ENCODE measurements around the gene WFDC2.

WFDC2 gene

DNA sequence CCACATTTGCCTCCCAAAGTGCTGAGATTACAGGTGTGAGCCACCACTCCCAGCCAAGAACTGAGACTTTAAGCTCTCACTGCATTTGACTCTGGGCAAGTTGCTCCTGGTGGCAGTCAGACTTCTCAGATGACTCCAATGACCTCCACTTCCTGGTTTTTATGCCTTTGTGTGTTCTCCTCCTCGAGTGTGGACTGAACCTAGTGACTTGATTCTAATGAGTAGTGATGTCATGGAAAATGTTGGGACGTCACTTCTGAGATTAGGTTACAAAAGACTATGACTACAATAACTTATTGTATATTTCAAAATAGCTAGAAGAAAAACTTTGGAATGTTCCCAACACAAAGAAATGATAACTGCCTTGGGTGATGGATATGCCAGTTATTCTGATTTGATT, 33.9 kb downstream of the WFDC2 start:
- Histone ChIP-seq H3K27ac (ENCODE audit: insufficient read depth in 1 of 2, low read depth in 1 of 2, low read length in 2 of 2, poor library complexity in 1 of 2, severe bottlenecking in 2 of 2) (no peak overlapping the region), H3K9me3 (ENCODE audit: control extremely low read depth in 1 of 5, control insufficient read depth in 4 of 5, insufficient read depth in 2 of 5, low read depth in 1 of 5, low read length in 4 of 5) (no peaks in the 10 kb centered on the region), H3K4me1 (ENCODE audit: control extremely low read depth in 1 of 4, control insufficient read depth in 4 of 4, insufficient read depth in 4 of 4, low read length in 3 of 4) (no peaks in the 10 kb centered on the region), H3K36me3 (ENCODE audit: control insufficient read depth in 4 of 4, insufficient read depth in 4 of 4, low read length in 3 of 4) (no peaks in the 10 kb centered on the region), H3K4me3 (ENCODE audit: control insufficient read depth in 1 of 7, extremely low read depth in 1 of 7, insufficient read depth in 4 of 7, low read depth in 2 of 7, low read length in 6 of 7) (no peak overlapping the region), H3K27me3 (replicated peaks in 2 of 5; ENCODE audit: control insufficient read depth in 4 of 5, insufficient read depth in 5 of 5, low read length in 4 of 5) (peaks cover 6 to 33% (median 8%) of the 10 kb centered on the region in 5 experiments)
- ChIA-PET POLR2A (no interaction called here), CTCF (no interaction called here)
- no CpG with 5 or more reads among the region's 2 CpGs for WGBS (ENCODE audit: insufficient coverage)
- no peak for DNase-seq

DNA sequence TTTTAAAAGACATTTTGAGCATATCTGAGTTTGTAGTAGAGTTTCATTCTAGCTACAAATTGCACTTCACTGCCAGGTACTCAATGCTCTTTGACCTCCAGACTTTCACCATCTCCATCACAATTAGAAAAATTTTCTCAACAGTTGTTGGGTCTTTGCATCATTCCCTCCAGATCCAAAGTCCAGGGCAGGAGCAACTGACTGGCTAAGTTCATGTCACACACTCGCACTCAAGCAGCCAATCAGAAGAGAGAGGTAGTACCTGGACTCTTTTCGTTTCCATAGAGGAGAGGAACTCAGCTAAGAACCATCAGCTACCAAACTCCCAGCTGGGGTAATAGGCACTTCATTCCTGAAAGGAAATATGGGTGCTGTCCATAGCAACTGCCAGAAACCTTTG, 36.8 kb downstream of the WFDC2 start:
- Histone ChIP-seq H3K9me3 (ENCODE audit: control extremely low read depth in 1 of 5, control insufficient read depth in 4 of 5, insufficient read depth in 2 of 5, low read depth in 1 of 5, low read length in 4 of 5) (no peaks in the 10 kb centered on the region), H3K4me1 (ENCODE audit: control extremely low read depth in 1 of 4, control insufficient read depth in 4 of 4, insufficient read depth in 4 of 4, low read length in 3 of 4) (no peaks in the 10 kb centered on the region), H3K4me3 (ENCODE audit: control insufficient read depth in 1 of 7, extremely low read depth in 1 of 7, insufficient read depth in 4 of 7, low read depth in 2 of 7, low read length in 6 of 7) (no peak overlapping the region), H3K27ac (ENCODE audit: insufficient read depth in 1 of 2, low read depth in 1 of 2, low read length in 2 of 2, poor library complexity in 1 of 2, severe bottlenecking in 2 of 2) (no peak overlapping the region), H3K36me3 (ENCODE audit: control insufficient read depth in 4 of 4, insufficient read depth in 4 of 4, low read length in 3 of 4) (no peaks in the 10 kb centered on the region), H3K27me3 (replicated peaks in 2 of 5; ENCODE audit: control insufficient read depth in 4 of 5, insufficient read depth in 5 of 5, low read length in 4 of 5) (peaks cover 0 to 23% (median 9%) of the 10 kb centered on the region in 5 experiments)
- WGBS (ENCODE audit: insufficient coverage): 100% methylated on average over 2 of the region's 2 CpGs
- DNase-seq: no peak
- ChIA-PET CTCF (no interaction called here), POLR2A (no interaction called here)

DNA sequence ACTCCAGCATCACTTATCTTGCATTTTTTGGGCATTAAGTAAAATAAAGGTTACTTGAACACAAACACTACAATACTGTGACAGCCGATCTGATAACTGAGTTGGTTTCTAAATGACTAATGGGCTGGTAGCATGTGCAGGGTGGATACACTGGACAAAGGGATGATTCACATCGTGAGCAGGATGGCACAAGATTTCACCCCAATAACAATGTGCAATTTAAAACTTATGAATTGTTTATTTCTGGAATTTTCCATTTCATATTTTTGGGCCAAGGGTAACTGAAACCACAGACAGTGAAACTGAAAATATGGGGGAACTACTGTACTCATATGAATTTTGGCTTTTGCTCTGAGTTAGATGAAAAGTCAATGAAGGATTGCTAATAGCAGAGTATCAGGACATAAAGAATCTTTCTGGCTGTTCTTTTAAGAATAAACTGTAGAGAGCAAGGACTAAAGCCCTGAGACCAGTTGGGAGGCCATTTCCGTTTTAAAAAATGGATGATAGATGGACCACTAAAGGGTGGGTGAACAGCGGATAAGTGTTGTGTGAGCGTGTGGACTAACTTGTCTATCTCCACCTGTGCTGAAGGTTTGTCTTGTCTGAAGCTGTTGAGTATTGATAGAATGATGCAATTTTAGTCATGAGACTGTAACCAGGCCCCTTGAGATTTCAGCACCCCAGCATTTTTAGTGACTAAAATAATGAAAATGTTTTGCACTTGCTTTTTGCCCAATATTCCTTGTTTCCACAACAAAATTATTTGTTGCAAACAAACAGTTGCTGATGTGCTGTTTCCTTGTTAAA, 37.7 kb downstream of the WFDC2 start:
- Histone ChIP-seq H3K36me3 (ENCODE audit: control insufficient read depth in 4 of 4, insufficient read depth in 4 of 4, low read length in 3 of 4) (no peaks in the 10 kb centered on the region), H3K4me1 (ENCODE audit: control extremely low read depth in 1 of 4, control insufficient read depth in 4 of 4, insufficient read depth in 4 of 4, low read length in 3 of 4) (no peaks in the 10 kb centered on the region), H3K9me3 (ENCODE audit: control extremely low read depth in 1 of 5, control insufficient read depth in 4 of 5, insufficient read depth in 2 of 5, low read depth in 1 of 5, low read length in 4 of 5) (no peaks in the 10 kb centered on the region), H3K4me3 (ENCODE audit: control insufficient read depth in 1 of 7, extremely low read depth in 1 of 7, insufficient read depth in 4 of 7, low read depth in 2 of 7, low read length in 6 of 7) (no peak overlapping the region), H3K27ac (ENCODE audit: insufficient read depth in 1 of 2, low read depth in 1 of 2, low read length in 2 of 2, poor library complexity in 1 of 2, severe bottlenecking in 2 of 2) (no peak overlapping the region), H3K27me3 (replicated peaks in 2 of 5; ENCODE audit: control insufficient read depth in 4 of 5, insufficient read depth in 5 of 5, low read length in 4 of 5) (peaks cover 0 to 19% (median 9%) of the 10 kb centered on the region in 5 experiments)
- POLR2A ChIA-PET: no interaction called here
- CTCF ChIA-PET: no interaction called here
- 100% methylated on average over 3 of the region's 5 CpGs for WGBS (ENCODE audit: insufficient coverage)
- no peak for DNase-seq

DNA sequence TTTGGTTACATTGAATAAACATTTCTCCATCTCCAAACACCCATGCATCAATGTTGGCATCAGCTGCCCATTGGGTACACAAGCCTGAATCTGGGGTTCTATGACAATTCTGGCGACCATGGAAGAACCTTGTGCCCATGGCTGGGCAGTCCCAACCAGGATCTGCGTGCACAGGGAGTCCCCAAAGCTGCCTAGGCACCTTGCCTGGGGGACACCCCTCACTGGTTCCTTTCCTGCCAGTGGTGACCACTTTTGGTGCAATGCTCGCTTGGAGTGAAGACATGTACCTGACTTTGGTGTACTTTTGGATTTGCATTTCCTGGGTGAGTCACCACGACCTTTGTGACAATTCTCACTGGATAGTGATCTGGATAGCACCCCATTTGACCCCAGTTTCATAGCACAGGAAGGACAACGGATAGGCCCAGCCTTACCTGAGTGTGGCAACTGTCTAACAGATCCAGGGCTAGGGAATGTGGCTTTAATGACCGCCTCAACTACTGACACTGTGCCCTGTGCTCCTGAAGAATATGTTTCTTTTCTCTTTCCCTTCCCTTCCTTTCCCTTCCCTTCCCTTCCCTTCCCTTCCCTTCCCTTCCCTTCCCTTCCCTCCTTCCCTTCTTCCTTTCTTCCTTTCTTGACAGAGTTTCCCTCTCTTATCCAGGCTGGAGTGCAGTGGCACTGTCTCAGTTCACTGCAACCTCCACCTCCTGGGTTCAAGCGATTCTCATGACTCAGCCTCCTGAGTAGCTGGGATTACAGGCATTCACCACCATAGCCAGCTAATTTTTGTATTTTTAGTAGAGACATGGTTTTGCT, 38.7 kb downstream of the WFDC2 start:
- H3K9me3 ChIP-seq (ENCODE audit: control extremely low read depth in 1 of 5, control insufficient read depth in 4 of 5, insufficient read depth in 2 of 5, low read depth in 1 of 5, low read length in 4 of 5): no peaks in the 10 kb centered on the region
- H3K27ac ChIP-seq (ENCODE audit: insufficient read depth in 1 of 2, low read depth in 1 of 2, low read length in 2 of 2, poor library complexity in 1 of 2, severe bottlenecking in 2 of 2): no peak overlapping the region
- no peak for DNase-seq
- H3K36me3 ChIP-seq (ENCODE audit: control insufficient read depth in 4 of 4, insufficient read depth in 4 of 4, low read length in 3 of 4): no peaks in the 10 kb centered on the region
- H3K4me1 ChIP-seq (ENCODE audit: control extremely low read depth in 1 of 4, control insufficient read depth in 4 of 4, insufficient read depth in 4 of 4, low read length in 3 of 4): no peaks in the 10 kb centered on the region
- H3K4me3 ChIP-seq (ENCODE audit: control insufficient read depth in 1 of 7, extremely low read depth in 1 of 7, insufficient read depth in 4 of 7, low read depth in 2 of 7, low read length in 6 of 7): no peak overlapping the region
- peaks cover 0 to 12% (median 10%) of the 10 kb centered on the region in 5 experiments for H3K27me3 ChIP-seq (replicated peaks in 2 of 5; ENCODE audit: control insufficient read depth in 4 of 5, insufficient read depth in 5 of 5, low read length in 4 of 5)
- WGBS (ENCODE audit: insufficient coverage): 91% methylated on average over 6 of the region's 7 CpGs
- POLR2A ChIA-PET: no interaction called here
- CTCF ChIA-PET: no interaction called here

DNA sequence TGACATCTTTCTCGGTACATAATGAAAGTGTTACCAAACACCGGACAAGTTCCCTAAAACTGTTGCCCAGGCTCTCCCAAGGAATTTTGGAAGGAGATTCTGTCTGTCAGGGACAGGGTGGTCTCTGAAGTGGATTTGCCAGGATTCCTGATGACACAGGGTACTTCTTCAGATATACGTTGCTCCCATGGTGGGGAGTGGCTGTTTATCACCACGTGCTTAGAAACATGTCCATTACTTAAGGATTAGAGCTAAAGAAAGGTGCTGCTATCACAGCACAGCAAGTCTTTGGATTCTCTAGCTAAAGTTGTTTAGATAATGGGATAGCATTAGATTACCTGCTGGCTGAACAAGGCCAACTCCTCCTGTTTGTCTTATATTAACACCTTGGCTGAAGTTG, 39.5 kb downstream of the WFDC2 start:
- H3K9me3 ChIP-seq (ENCODE audit: control extremely low read depth in 1 of 5, control insufficient read depth in 4 of 5, insufficient read depth in 2 of 5, low read depth in 1 of 5, low read length in 4 of 5): no peaks in the 10 kb centered on the region
- peaks cover 3 to 16% (median 10%) of the 10 kb centered on the region in 5 experiments for H3K27me3 ChIP-seq (replicated peaks in 2 of 5; ENCODE audit: control insufficient read depth in 4 of 5, insufficient read depth in 5 of 5, low read length in 4 of 5)
- WGBS (ENCODE audit: insufficient coverage): 94% methylated on average over 4 of the region's 4 CpGs
- no peak for DNase-seq
- ChIA-PET POLR2A (no interaction called here), CTCF (no interaction called here)
- H3K4me3 ChIP-seq (ENCODE audit: control insufficient read depth in 1 of 7, extremely low read depth in 1 of 7, insufficient read depth in 4 of 7, low read depth in 2 of 7, low read length in 6 of 7): no peak overlapping the region
- no peak overlapping the region for H3K27ac ChIP-seq (ENCODE audit: insufficient read depth in 1 of 2, low read depth in 1 of 2, low read length in 2 of 2, poor library complexity in 1 of 2, severe bottlenecking in 2 of 2)
- H3K4me1 ChIP-seq (ENCODE audit: control extremely low read depth in 1 of 4, control insufficient read depth in 4 of 4, insufficient read depth in 4 of 4, low read length in 3 of 4): no peaks in the 10 kb centered on the region
- no peaks in the 10 kb centered on the region for H3K36me3 ChIP-seq (ENCODE audit: control insufficient read depth in 4 of 4, insufficient read depth in 4 of 4, low read length in 3 of 4)

DNA sequence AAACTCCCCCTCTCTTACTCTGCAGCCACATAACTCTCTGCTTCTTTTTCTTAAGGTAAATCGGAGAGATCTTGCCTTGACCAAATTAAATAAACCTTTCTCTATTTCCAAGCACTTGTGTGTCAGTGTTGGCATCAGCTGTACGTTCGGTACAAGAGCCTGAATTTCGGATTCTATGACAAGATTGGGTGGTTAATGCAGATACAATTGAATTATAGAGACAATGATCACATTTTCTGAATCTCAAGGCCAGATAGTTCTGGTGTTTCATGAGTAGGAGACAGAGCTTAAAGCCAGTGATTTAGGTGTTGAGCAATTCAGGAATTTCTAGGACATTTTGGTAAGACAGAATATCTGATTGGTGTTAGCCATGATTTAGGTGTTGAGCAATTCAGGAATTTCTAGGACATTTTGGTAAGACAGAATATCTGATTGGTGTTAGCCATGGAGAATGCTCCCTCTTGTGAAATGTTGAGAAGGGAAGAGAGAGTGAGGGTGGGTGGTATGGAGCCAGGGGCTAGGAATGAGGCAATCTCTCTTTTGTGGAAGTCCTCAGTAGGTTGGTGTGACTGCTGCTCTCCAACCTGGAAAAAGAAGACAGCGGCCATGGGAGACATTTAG, 40.8 kb downstream of the WFDC2 start:
- no peak for DNase-seq
- Histone ChIP-seq H3K27ac (ENCODE audit: insufficient read depth in 1 of 2, low read depth in 1 of 2, low read length in 2 of 2, poor library complexity in 1 of 2, severe bottlenecking in 2 of 2) (no peak overlapping the region), H3K36me3 (ENCODE audit: control insufficient read depth in 4 of 4, insufficient read depth in 4 of 4, low read length in 3 of 4) (no peaks in the 10 kb centered on the region), H3K9me3 (ENCODE audit: control extremely low read depth in 1 of 5, control insufficient read depth in 4 of 5, insufficient read depth in 2 of 5, low read depth in 1 of 5, low read length in 4 of 5) (no peaks in the 10 kb centered on the region), H3K4me1 (ENCODE audit: control extremely low read depth in 1 of 4, control insufficient read depth in 4 of 4, insufficient read depth in 4 of 4, low read length in 3 of 4) (no peaks in the 10 kb centered on the region), H3K27me3 (replicated peaks in 2 of 5; ENCODE audit: control insufficient read depth in 4 of 5, insufficient read depth in 5 of 5, low read length in 4 of 5) (peaks cover 3 to 13% (median 10%) of the 10 kb centered on the region in 5 experiments), H3K4me3 (ENCODE audit: control insufficient read depth in 1 of 7, extremely low read depth in 1 of 7, insufficient read depth in 4 of 7, low read depth in 2 of 7, low read length in 6 of 7) (no peak overlapping the region)
- POLR2A ChIA-PET: no interaction called here
- WGBS (ENCODE audit: insufficient coverage): no CpG with 5 or more reads among the region's 5 CpGs
- CTCF ChIA-PET: interaction anchor here (0.6 kb wide), 1 partner anchor 20 kb away, joined by 4 read pairs; no protein-coding TSS in a partner anchor

All from common myeloid progenitor, CD34-positive (primary cell).